ENCODE data around the gene CAMK2B.

Gene CAMK2B

GRCh38 chr7:44310221-44310848 lies 15.1 kb downstream of the CAMK2B start:
- H3K4me3 ChIP-seq (ENCODE audit: low read length), result peak overlapping the region; percentile 39
- TF ChIP-seq, protein P1, sequence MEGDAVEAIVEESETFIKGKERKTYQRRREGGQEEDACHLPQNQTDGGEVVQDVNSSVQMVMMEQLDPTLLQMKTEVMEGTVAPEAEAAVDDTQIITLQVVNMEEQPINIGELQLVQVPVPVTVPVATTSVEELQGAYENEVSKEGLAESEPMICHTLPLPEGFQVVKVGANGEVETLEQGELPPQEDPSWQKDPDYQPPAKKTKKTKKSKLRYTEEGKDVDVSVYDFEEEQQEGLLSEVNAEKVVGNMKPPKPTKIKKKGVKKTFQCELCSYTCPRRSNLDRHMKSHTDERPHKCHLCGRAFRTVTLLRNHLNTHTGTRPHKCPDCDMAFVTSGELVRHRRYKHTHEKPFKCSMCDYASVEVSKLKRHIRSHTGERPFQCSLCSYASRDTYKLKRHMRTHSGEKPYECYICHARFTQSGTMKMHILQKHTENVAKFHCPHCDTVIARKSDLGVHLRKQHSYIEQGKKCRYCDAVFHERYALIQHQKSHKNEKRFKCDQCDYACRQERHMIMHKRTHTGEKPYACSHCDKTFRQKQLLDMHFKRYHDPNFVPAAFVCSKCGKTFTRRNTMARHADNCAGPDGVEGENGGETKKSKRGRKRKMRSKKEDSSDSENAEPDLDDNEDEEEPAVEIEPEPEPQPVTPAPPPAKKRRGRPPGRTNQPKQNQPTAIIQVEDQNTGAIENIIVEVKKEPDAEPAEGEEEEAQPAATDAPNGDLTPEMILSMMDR (conservative IDR thresholded peaks at IDR 0.05; ENCODE audit: low read depth, low read length), result no peak
- DNase-seq (ENCODE audit: low read depth), result no peak

DNA sequence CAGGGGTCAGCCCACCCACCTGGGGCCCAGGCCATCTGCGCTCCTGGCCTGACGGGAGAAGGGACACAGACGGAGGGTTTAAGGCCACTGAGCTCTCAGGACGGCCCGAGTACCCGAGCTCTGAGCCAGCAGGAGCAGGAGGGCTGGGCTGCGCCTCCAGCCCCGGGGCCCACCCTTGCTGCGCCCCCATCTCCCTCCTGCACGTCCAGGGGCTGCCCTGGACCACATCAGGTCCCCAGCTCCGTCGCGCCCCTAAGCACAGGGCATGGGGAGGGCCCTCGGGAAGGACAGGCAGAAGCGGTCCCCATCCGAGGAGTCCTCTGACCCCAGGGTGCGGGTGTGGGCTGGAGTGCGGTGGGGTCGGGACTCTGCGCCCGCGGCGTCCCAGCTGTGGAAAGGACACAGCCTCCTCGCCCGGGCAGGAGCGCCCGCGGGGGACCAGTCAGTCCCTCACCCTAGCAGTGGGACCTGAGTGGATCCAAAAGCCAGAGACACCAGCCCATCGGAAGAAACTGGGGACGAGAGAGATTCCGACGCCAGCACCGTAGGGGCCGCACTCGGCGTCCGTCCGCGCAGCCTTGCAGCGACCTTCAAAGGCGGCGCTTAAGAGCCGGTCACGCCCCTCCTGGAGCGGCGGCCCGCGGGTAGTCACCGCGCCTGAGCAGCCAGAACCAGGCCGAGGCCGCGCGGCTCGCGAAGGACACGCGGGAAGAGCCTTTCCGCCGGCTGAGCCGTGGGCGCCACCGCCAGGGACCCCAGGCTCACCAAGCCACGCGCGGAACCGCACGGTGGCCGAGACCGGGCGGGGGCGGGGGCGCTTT lies 15.9 kb downstream of the CAMK2B start:
- no peak for DNase-seq (ENCODE audit: low read depth)
- H3K4me3 ChIP-seq (ENCODE audit: low read length), result peak overlapping the region; percentile 39
- TF ChIP-seq, protein P1 (conservative IDR thresholded peaks at IDR 0.05; ENCODE audit: low read depth, low read length), result no peak

DNA sequence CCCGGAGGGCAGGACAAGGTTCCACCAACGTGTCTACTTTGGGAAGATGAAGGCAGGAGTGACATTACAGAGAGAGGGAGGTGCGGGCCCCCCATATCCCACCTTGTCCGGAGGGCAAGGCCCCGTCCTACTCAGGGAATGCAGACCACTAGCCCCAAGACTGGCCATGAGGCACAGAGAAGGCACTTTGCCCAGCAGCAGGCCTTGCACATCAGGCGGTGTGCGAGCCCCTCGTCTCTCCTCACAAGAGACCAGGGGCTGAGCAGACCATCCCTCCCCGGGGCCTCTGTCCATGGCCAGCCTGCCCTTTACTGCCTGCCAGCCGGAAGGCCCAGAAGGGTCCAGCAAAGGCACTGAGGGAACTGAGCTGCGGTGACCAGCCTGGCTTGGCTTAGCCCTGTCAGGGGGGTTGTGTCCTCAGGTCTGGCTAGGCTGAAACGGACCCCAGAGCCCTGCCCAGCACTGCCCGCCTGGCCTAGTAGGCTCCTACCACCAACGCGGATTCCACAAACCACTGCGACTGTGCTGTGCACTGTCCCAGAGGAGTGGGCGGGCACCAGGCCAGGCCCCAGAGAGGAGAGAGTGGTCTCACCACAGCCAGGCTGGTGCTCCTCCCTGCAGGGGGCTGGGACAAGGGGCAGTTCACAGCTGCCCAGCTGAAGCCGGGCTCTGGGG lies 16.7 kb downstream of the CAMK2B start:
- H3K4me3 ChIP-seq (ENCODE audit: low read length), result no peak overlapping the region
- TF ChIP-seq, protein P1 (conservative IDR thresholded peaks at IDR 0.05; ENCODE audit: low read depth, low read length), result no peak
- no peak for DNase-seq (ENCODE audit: low read depth)

DNA sequence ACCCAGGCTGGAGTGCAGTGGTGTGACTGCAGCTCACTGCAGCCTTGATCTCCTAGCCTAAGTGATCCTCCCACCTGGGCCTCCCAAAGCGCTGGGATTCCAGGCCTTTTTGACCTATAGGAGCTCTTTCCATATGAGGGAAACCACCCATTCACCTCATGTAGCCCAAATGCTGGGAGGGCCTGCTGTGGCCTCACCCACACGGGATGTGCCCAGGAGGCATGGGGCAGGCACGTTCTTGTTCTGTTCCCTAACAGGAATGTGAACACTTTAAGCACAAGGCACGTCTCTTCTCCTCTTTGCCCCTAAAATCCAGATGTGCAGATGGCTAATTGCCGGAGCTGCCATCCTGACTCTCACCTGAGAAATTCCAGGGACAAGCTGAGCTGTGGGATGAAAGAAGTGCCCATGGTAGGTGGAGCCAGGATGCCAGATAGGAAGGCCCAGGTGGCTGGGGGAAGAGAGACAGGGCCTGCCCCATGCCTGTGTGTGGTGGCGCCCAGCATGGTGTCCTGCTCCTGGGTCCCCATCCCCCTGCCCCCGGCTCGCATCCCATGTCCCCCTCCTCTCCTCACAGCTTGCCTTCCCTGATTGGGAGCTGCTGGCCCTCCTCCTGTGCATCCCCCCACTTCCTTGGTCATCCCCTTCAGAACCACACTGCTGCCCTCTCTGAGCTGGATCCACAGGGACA lies 17.3 kb downstream of the CAMK2B start:
- no peak overlapping the region for H3K4me3 ChIP-seq (ENCODE audit: low read length)
- no peak for DNase-seq (ENCODE audit: low read depth)
- TF ChIP-seq, protein P1 (conservative IDR thresholded peaks at IDR 0.05; ENCODE audit: low read depth, low read length), result no peak

DNA sequence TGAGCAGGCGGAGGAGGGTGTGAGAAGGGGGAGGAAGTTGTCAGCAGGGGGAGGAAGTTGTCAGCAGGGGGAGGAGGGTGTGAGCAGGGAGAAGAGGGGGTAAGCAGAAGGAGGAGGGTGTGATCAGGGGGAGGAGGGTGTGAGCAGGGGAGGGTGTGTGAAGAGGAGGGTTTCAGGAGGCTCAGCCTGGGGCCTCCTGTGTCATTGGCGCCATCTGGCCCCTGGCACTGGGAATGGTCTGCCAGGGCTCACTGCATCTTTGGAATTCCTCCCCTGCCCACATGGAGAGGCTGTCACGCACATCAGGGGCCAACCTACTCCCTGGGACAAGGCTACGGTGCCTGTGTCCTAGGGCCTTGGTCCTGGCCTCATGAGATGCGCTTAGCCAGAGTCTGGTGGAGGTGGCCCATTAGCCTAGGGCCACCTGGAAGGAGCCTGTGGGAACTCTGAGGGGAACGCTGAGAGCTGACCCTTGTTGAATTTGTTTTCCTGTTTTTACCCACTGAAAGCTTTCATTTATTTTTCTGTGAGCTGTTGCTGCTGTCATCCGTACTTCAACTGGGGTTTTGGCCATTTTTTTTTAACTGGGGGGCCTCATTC lies 18.0 kb downstream of the CAMK2B start:
- DNase-seq (ENCODE audit: low read depth), result peak; percentile 28
- TF ChIP-seq, protein P1 (conservative IDR thresholded peaks at IDR 0.05; ENCODE audit: low read depth, low read length), result peak; percentile 48

DNA sequence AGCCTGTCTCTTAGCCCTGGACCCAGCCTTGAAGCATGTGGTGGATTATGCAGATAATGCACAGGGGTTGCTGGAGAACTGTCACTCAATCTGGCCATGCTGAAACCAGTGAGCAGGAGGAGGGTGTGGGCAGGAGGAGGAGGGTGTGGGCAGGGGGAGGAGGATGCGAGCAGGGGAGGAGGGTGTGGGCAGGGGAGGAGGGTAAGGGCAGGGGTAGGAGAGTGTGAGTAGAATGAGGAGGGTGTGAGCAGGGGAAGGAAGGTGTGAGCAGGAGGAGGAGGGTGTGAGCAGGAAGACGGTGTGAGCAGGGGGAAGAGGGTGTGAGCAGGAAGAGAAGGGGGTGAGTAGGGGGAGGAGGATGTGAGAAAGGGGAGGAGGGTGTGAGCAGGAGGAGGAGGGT lies 18.8 kb downstream of the CAMK2B start:
- TF ChIP-seq, protein P1 (conservative IDR thresholded peaks at IDR 0.05; ENCODE audit: low read depth, low read length), result no peak
- H3K4me3 ChIP-seq (ENCODE audit: low read length), result no peak overlapping the region
- no peak for DNase-seq (ENCODE audit: low read depth)

More for the DNA sequence above, 18.0 kb downstream of the CAMK2B start:
- no peak overlapping the region for H3K4me3 ChIP-seq (ENCODE audit: low read length)

Data from retinal pigment epithelial cell (primary cell).